Sigmoid colon (tissue), 4 donors: ENCODE data around the gene LRFN2.

Experiments used
- CTCF ChIP-seq, 4 experiments: fragments of 450-650 bp in 3 of 4; fragments of 200-600 bp in 1 of 4; IDR thresholded peaks; one replicate each; pipeline ENCODE4 v1.5.1; 2016 to 2019; ENCODE audit warnings: antibody characterized with exemption in 4 of 4, mild to moderate bottlenecking in 3 of 4, moderate library complexity in 2 of 4
- EP300 ChIP-seq, 4 donors: sonication (generic); formaldehyde crosslinking; IDR thresholded peaks; one replicate each; pipeline ENCODE4 v1.6.1; 2017; ENCODE audit warnings: antibody characterized with exemption in 4 of 4
- POLR2A ChIP-seq, 2 donors: fragments of 450-650 bp; IDR thresholded peaks; one replicate each; pipeline ENCODE4 v1.6.1; 2016; ENCODE audit warnings: antibody characterized with exemption in 2 of 2, mild to moderate bottlenecking in 2 of 2, moderate library complexity in 2 of 2
- POLR2AphosphoS5 ChIP-seq, 4 donors: sonication (generic); formaldehyde crosslinking; IDR thresholded peaks; one replicate each; pipeline ENCODE4 v1.6.1; 2017; ENCODE audit warnings: antibody characterized with exemption in 4 of 4

- no peak for TF ChIP-seq POLR2A (IDR thresholded peaks at IDR 0.05)
- no peak for TF ChIP-seq POLR2AphosphoS5 (IDR thresholded peaks at IDR 0.05)
- no peak for TF ChIP-seq EP300 (IDR thresholded peaks at IDR 0.05)
- no peak for TF ChIP-seq CTCF (IDR thresholded peaks at IDR 0.05)
Measured at GRCh38 chr6:40392589-40392988, 194.6 kb downstream of the LRFN2 start.
